Lower leg skin (tissue), 3 donors: ENCODE data around the gene TNKS1BP1.

Experiments
- CTCF ChIP-seq, 3 donors: fragments of 450-650 bp; IDR thresholded peaks; one replicate each; pipeline ENCODE4 v1.5.1; 2016; ENCODE audit warnings: antibody characterized with exemption in 3 of 3, mild to moderate bottlenecking in 3 of 3, moderate library complexity in 2 of 3
- POLR2A ChIP-seq, 2 donors: fragments of 450-650 bp; IDR thresholded peaks; one replicate each; pipeline ENCODE4 v1.6.1; 2016 to 2017; ENCODE audit warnings: antibody characterized with exemption in 2 of 2, mild to moderate bottlenecking in 1 of 2, moderate library complexity in 1 of 2

GRCh38 chr11:57288771-57289579, 35.8 kb downstream of the TNKS1BP1 start:
- TF ChIP-seq POLR2A (IDR thresholded peaks at IDR 0.05) (no peak), CTCF (IDR thresholded peaks at IDR 0.05) (no peak)
